Measurements from ENCODE around the gene CD99. TPM values are rescaled to one million over a fixed set of nuclear protein-coding genes. Genes with fewer than 3 reads are reported as not detected.

The CD99 gene
- total and polyA plus RNA-seq, 2 experiments from 2014 or later: 28.5 to 43.1 TPM

- Histone ChIP-seq H3K36me3 (ENCODE audit: insufficient read depth) (no peaks in the 10 kb centered on the region; the same call in 1 of the 2 replicates), H3K27ac (ENCODE audit: low read depth) (no peak overlapping the region), H3K4me3 (no peak overlapping the region), H3K9me2 (ENCODE audit: insufficient read depth) (no peaks in the 10 kb centered on the region; the same call in 1 of the 2 replicates), H3K4me1 (ENCODE audit: insufficient read depth) (no peaks in the 10 kb centered on the region), H3K4me2 (no peak overlapping the region), H3K79me2 (replicated peaks; ENCODE audit: insufficient read depth) (no peaks in the 10 kb centered on the region), H2AFZ (no peak overlapping the region), H4K20me1 (replicated peaks; ENCODE audit: insufficient read depth) (no peaks in the 10 kb centered on the region), H3K27me3 (ENCODE audit: insufficient read depth) (no peaks in the 10 kb centered on the region), H3F3A (replicated peaks; ENCODE audit: low read depth) (no peaks in the 10 kb centered on the region)
- H3K4me3 Mint-ChIP-seq: no peak overlapping the region
- no peaks in the 10 kb centered on the region for H3K9me3 Mint-ChIP-seq
- H3K36me3 Mint-ChIP-seq (ENCODE audit: low read depth): peaks cover 26% of the 10 kb centered on the region
- H3K27ac Mint-ChIP-seq: no peak overlapping the region
- peak; percentile 27; the same call in 1 of the 3 replicates for ATAC-seq
- H3K27me3 Mint-ChIP-seq (ENCODE audit: insufficient read depth, low read depth, poor library complexity): peaks cover 10% of the 10 kb centered on the region
- TF ChIP-seq, protein P1, sequence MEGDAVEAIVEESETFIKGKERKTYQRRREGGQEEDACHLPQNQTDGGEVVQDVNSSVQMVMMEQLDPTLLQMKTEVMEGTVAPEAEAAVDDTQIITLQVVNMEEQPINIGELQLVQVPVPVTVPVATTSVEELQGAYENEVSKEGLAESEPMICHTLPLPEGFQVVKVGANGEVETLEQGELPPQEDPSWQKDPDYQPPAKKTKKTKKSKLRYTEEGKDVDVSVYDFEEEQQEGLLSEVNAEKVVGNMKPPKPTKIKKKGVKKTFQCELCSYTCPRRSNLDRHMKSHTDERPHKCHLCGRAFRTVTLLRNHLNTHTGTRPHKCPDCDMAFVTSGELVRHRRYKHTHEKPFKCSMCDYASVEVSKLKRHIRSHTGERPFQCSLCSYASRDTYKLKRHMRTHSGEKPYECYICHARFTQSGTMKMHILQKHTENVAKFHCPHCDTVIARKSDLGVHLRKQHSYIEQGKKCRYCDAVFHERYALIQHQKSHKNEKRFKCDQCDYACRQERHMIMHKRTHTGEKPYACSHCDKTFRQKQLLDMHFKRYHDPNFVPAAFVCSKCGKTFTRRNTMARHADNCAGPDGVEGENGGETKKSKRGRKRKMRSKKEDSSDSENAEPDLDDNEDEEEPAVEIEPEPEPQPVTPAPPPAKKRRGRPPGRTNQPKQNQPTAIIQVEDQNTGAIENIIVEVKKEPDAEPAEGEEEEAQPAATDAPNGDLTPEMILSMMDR (conservative IDR thresholded peaks at IDR 0.05; ENCODE audit: low read depth in 2 of 2): peak; percentile 54 to 67
- TF ChIP-seq STAT1 (IDR thresholded peaks at IDR 0.05; ENCODE audit: unreplicated experiment): no peak
- no peaks in the 10 kb centered on the region for H3K4me1 Mint-ChIP-seq
- peak; percentile 57 for DNase-seq (ENCODE audit: low spot score)
Observed at GRCh38 chrX:2652106-2652505, 39.0 kb upstream of the CD99 start.

GRCh38 chrX:2654436-2655340 is 36.4 kb upstream of the CD99 start:
- Mint-ChIP-seq H3K27ac (no peak overlapping the region), H3K27me3 (ENCODE audit: insufficient read depth, low read depth, poor library complexity) (peaks cover 10% of the 10 kb centered on the region)
- H3K36me3 ChIP-seq (ENCODE audit: insufficient read depth): no peaks in the 10 kb centered on the region

More at GRCh38 chrX:2654436-2655340, 36.4 kb upstream of the CD99 start:
- TF ChIP-seq EZH2phosphoT487 (IDR thresholded peaks at IDR 0.05; ENCODE audit: unreplicated experiment) (no peak), ZNF114 (CRISPR knock-in tag; IDR thresholded peaks at IDR 0.05) (no peak), ETS1 (IDR thresholded peaks at IDR 0.05) (no peak), JUNB (IDR thresholded peaks at IDR 0.05; ENCODE audit: unreplicated experiment) (no peak)
- TF ChIP-seq, protein P1 (conservative IDR thresholded peaks at IDR 0.05; ENCODE audit: low read depth in 2 of 2): 0 out of 4 replicates have a peak, but pooled peaks of 1 of the 2 experiments have one; percentile 16
- Mint-ChIP-seq H3K36me3 (ENCODE audit: low read depth) (peaks cover 18% of the 10 kb centered on the region), H3K4me1 (peaks cover 6% of the 10 kb centered on the region; the same call in 2 of the 3 replicates), H3K9me3 (no peaks in the 10 kb centered on the region), H3K4me3 (no peak overlapping the region)
- DNase-seq (ENCODE audit: low spot score) (no peak), ATAC-seq (no peak)
- Histone ChIP-seq H3F3A (replicated peaks; ENCODE audit: low read depth) (no peaks in the 10 kb centered on the region), H3K9me2 (ENCODE audit: insufficient read depth) (no peaks in the 10 kb centered on the region; the same call in 1 of the 2 replicates), H3K4me3 (no peak overlapping the region), H4K20me1 (replicated peaks; ENCODE audit: insufficient read depth) (no peaks in the 10 kb centered on the region), H3K27me3 (ENCODE audit: insufficient read depth) (no peaks in the 10 kb centered on the region), H3K4me1 (ENCODE audit: insufficient read depth) (0 out of 2 replicates have a peak, but pooled peaks cover 7% of the 10 kb centered on the region), H3K4me2 (no peak overlapping the region), H3K79me2 (replicated peaks; ENCODE audit: insufficient read depth) (no peaks in the 10 kb centered on the region), H2AFZ (no peak overlapping the region), H3K27ac (ENCODE audit: low read depth) (no peak overlapping the region)
